IPS-20b (cell line): ENCODE measurements around the gene POU2AF3.

Experiments
- H3K27ac ChIP-seq: one replicate; pipeline ENCODE4 v1.5.1; 2013; ENCODE audit warnings: low read length
- H3K27me3 ChIP-seq: 2 replicates; pipeline ENCODE4 v1.6.1; 2013; ENCODE audit warnings: mild to moderate bottlenecking, low read length, inconsistent platforms; ENCODE audit not compliant: insufficient read depth
- H3K36me3 ChIP-seq: 2 replicates; pipeline ENCODE4 v1.6.1; 2013; ENCODE audit warnings: low read depth, mild to moderate bottlenecking, inconsistent platforms, low read length, moderate library complexity; ENCODE audit not compliant: insufficient read depth
- H3K4me1 ChIP-seq: 2 replicates; pipeline ENCODE4 v1.6.1; 2013; ENCODE audit warnings: mild to moderate bottlenecking, control low read depth, inconsistent platforms, low read length, moderate library complexity; ENCODE audit not compliant: insufficient read depth
- H3K4me3 ChIP-seq: 2 replicates; pipeline ENCODE4 v1.5.1; 2013; ENCODE audit warnings: mild to moderate bottlenecking, low read length, inconsistent platforms
- H3K9ac ChIP-seq: 2 replicates; pipeline ENCODE4 v1.6.1; 2013; ENCODE audit warnings: low read depth, mild to moderate bottlenecking, inconsistent platforms, low read length, moderate library complexity
- H3K9me3 ChIP-seq: 2 replicates; pipeline ENCODE4 v1.6.1; 2013; ENCODE audit warnings: mild to moderate bottlenecking, low read depth, low read length, inconsistent platforms; ENCODE audit not compliant: insufficient read depth

POU2AF3 gene

GRCh38 chr11:111334532-111335502, 36.5 kb downstream of the POU2AF3 start:
- peaks cover 12% of the 10 kb centered on the region for H3K4me1 ChIP-seq
- no peak overlapping the region for H3K9ac ChIP-seq
- no peaks in the 10 kb centered on the region for H3K9me3 ChIP-seq
- H3K27me3 ChIP-seq: no peaks in the 10 kb centered on the region
- no peak overlapping the region for H3K27ac ChIP-seq
- H3K36me3 ChIP-seq: no peaks in the 10 kb centered on the region
- H3K4me3 ChIP-seq: no peak overlapping the region

DNA sequence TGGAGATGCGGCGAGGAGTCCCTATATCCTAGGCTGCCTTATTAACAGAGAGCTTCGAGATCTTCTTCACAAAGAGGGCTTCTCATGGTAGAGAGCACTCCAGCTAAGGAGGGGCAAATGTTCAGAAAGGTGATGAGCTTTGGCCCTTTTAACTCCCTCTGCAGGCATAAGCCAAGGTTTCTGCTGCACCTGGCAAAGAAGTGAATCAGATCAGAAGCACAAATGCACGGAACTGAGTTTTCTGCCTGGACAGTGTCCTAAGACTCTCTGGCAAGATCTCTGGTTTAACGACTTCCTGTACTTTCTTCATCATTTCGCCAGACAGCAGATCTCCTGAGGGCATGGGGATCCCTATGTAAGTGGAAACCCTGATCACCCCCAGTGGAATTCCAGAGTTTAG, 37.2 kb downstream of the POU2AF3 start:
- Histone ChIP-seq H3K27me3 (no peaks in the 10 kb centered on the region), H3K36me3 (no peaks in the 10 kb centered on the region), H3K4me1 (peaks cover 12% of the 10 kb centered on the region), H3K9ac (no peak overlapping the region), H3K4me3 (no peak overlapping the region), H3K27ac (no peak overlapping the region), H3K9me3 (no peaks in the 10 kb centered on the region)

GRCh38 chr11:111336062-111336461, 37.7 kb downstream of the POU2AF3 start:
- H3K36me3 ChIP-seq: no peaks in the 10 kb centered on the region
- no peak overlapping the region for H3K9ac ChIP-seq
- H3K9me3 ChIP-seq: no peaks in the 10 kb centered on the region
- peaks cover 12% of the 10 kb centered on the region for H3K4me1 ChIP-seq
- H3K27me3 ChIP-seq: no peaks in the 10 kb centered on the region
- H3K27ac ChIP-seq: no peak overlapping the region
- peak overlapping the region; percentile 2; the same call in 1 of the 2 replicates for H3K4me3 ChIP-seq

- Histone ChIP-seq H3K4me1 (peaks cover 12% of the 10 kb centered on the region), H3K4me3 (peak overlapping the region; percentile 2; the same call in 1 of the 2 replicates), H3K27me3 (no peaks in the 10 kb centered on the region), H3K9me3 (no peaks in the 10 kb centered on the region), H3K27ac (no peak overlapping the region), H3K9ac (no peak overlapping the region), H3K36me3 (no peaks in the 10 kb centered on the region)
Observed at GRCh38 chr11:111336582-111337256, 38.4 kb downstream of the POU2AF3 start.

- no peaks in the 10 kb centered on the region for H3K9me3 ChIP-seq
- no peaks in the 10 kb centered on the region for H3K27me3 ChIP-seq
- peaks cover 12% of the 10 kb centered on the region for H3K4me1 ChIP-seq
- no peak overlapping the region for H3K9ac ChIP-seq
- no peak overlapping the region for H3K27ac ChIP-seq
- no peak overlapping the region for H3K4me3 ChIP-seq
- H3K36me3 ChIP-seq: no peaks in the 10 kb centered on the region
Observed at GRCh38 chr11:111339758-111340388, 41.5 kb downstream of the POU2AF3 start.

DNA sequence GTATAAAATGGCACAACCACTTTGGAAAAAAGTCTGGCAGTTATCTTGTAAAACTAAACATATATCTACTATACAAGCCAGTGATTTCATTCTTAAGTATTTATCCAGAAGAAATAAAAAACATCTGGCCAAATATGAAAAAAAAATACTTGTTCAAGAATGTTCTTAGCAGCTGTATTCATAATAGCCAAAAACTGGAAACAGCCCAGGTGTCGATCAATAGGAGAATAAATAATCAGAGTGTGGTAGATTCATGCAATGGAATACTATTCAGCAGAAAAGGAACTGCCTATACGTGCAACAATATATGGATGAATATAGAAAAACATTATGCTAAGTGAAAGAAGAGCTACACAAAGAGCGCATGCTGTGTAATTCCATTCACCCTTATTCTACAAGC, 44.0 kb downstream of the POU2AF3 start:
- no peak overlapping the region for H3K4me3 ChIP-seq
- no peaks in the 10 kb centered on the region for H3K27me3 ChIP-seq
- H3K4me1 ChIP-seq: peaks cover 6% of the 10 kb centered on the region; the same call in 1 of the 2 replicates
- H3K9me3 ChIP-seq: no peaks in the 10 kb centered on the region
- H3K27ac ChIP-seq: no peak overlapping the region
- no peaks in the 10 kb centered on the region for H3K36me3 ChIP-seq
- H3K9ac ChIP-seq: no peak overlapping the region

DNA sequence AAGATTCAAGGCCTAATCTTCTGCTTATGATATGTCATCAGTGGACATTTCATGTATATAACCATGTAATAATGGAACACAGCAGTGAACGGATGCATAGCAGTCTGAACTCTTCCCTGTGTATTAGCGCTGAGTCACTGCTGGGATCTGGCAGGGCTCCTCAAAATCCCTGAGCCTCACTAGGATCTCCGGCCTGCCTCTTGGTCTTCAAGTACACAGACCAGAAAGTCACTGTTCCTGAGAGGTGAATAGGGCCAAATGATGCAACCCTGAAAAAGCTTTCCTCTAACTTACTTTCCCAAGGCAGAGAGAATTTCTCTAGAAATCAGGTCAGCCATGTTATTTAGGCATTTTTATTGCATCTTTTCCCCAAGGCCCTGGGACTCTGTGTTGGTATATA, 45.7 kb downstream of the POU2AF3 start:
- Histone ChIP-seq H3K4me3 (no peak overlapping the region), H3K9me3 (no peaks in the 10 kb centered on the region), H3K36me3 (no peaks in the 10 kb centered on the region), H3K9ac (no peak overlapping the region), H3K4me1 (peaks cover 6% of the 10 kb centered on the region; the same call in 1 of the 2 replicates), H3K27me3 (no peaks in the 10 kb centered on the region), H3K27ac (no peak overlapping the region)

DNA sequence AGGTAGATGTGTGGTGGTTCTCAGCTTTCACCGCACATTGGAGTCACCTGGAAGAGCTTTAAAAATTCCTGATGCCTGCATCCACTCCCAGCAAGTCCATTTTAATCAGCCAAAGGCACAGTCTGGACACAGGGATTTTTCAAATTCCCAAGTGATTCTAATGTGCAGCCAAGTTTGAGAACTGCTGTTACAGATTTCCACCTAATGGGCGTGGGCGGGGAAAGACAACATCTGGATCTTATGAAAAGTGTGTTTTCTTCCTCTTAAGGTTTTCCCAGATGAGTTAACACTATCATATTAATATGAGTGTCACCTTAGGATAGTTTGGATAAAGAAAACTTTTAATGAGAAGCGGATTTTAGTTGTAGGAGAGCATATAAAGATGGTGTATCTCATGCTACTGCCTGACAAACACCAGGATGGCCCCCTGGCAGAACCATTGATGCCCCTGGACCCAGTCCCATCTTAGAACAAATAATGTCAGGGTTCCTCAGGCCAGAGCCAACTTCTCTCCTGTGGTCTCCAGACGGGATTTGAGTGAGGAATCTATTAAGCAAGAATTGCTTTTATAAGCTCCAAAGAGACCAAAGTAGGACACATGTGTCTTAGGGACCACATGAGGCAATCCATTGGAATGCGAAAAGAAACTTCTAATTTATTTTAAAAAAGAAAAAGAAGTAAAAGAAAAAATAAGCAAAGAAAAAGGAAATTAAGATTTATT, 48.8 kb downstream of the POU2AF3 start:
- Histone ChIP-seq H3K9me3 (no peaks in the 10 kb centered on the region), H3K36me3 (no peaks in the 10 kb centered on the region), H3K4me3 (no peak overlapping the region), H3K4me1 (peaks cover 6% of the 10 kb centered on the region; the same call in 1 of the 2 replicates), H3K9ac (no peak overlapping the region), H3K27ac (no peak overlapping the region), H3K27me3 (no peaks in the 10 kb centered on the region)

DNA sequence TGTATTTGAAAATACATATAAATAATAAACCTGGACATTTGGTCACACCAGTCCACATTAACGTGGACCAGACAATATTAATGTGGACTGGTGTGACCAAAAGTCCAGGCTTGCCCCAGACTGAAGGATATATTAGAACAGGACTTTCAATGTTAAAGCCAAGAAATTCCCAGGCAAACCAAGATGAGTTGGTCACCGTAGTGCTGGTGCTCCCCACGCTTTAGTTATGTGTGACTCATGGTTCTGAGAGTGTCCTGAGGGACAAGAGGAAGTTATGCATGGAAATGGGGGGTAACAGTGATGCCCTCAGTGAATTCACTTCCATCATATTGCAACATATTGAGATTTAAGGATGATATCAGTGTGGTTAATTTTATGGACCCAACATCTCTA, 49.4 kb downstream of the POU2AF3 start:
- Histone ChIP-seq H3K4me1 (peaks cover 6% of the 10 kb centered on the region; the same call in 1 of the 2 replicates), H3K27ac (no peak overlapping the region), H3K4me3 (no peak overlapping the region), H3K27me3 (no peaks in the 10 kb centered on the region), H3K9ac (no peak overlapping the region), H3K36me3 (no peaks in the 10 kb centered on the region), H3K9me3 (no peaks in the 10 kb centered on the region)

DNA sequence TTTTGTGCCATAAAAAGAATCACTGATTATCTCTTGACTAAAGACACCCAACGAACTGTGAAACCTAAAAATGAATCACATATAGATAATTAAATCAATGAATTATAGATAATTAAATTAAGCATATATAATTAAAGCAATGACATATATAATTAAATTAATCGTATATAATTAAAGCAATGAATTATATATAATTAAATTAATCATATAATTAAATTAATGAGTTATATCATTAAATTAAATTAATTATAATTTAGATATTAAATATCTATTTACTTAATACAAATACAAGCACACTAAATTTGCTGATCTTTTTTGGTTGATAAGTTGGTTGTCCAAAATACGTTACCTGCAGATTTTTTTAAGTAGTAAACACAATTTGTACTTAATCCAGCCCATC, 49.8 kb downstream of the POU2AF3 start:
- Histone ChIP-seq H3K36me3 (no peaks in the 10 kb centered on the region), H3K4me1 (peaks cover 6% of the 10 kb centered on the region; the same call in 1 of the 2 replicates), H3K27ac (no peak overlapping the region), H3K9ac (no peak overlapping the region), H3K4me3 (no peak overlapping the region), H3K9me3 (no peaks in the 10 kb centered on the region), H3K27me3 (no peaks in the 10 kb centered on the region)

GRCh38 chr11:111349191-111349695, 50.9 kb downstream of the POU2AF3 start:
- no peaks in the 10 kb centered on the region for H3K27me3 ChIP-seq
- H3K9me3 ChIP-seq: no peaks in the 10 kb centered on the region
- H3K9ac ChIP-seq: no peak overlapping the region
- peaks cover 6% of the 10 kb centered on the region; the same call in 1 of the 2 replicates for H3K4me1 ChIP-seq
- H3K4me3 ChIP-seq: no peak overlapping the region
- no peaks in the 10 kb centered on the region for H3K36me3 ChIP-seq
- H3K27ac ChIP-seq: no peak overlapping the region
